ENCODE data around the gene EFCAB6. TPM values are rescaled to one million over a fixed set of nuclear protein-coding genes. Genes with fewer than 3 reads are reported as not detected.

EFCAB6 gene
- total and polyA plus RNA-seq, 10 of the 15 experiments (the other 5 are each of a cell fraction or from before 2014, with no cell fraction given), result 0.05 to 0.42 (median 0.19) TPM

GRCh38 chr22:43505896-43506295 is 306.2 kb downstream of the EFCAB6 start:
- H4K20me1 ChIP-seq (ENCODE audit: control insufficient read depth, insufficient read depth), result no peaks in the 10 kb centered on the region
- no peak overlapping the region for H3K27ac ChIP-seq (ENCODE audit: control insufficient read depth, insufficient read depth)
- H3K4me1 ChIP-seq (ENCODE audit: control insufficient read depth, insufficient read depth, low read length), result no peaks in the 10 kb centered on the region
- BruUV-seq (replicated peaks), result no TSS peak
- no peak for FAIRE-seq
- H3K9me3 ChIP-seq (replicated peaks; ENCODE audit: control insufficient read depth, insufficient read depth, low read length), result no peaks in the 10 kb centered on the region
- TF ChIP-seq NBN (IDR thresholded peaks at IDR 0.05) (no peak), JUND (IDR thresholded peaks at IDR 0.05; ENCODE audit: low read depth, low read length) (no peak)
- H3K27me3 ChIP-seq (replicated peaks in 1 of 2; ENCODE audit: control insufficient read depth in 2 of 2, insufficient read depth in 2 of 2, low read length in 1 of 2), result no peaks in the 10 kb centered on the region; a peak in 1 of 4 replicates
- CTCF ChIA-PET, result no interaction called here
- H3K4me3 ChIP-seq, result no peak overlapping the region
- H3K79me2 ChIP-seq (ENCODE audit: control insufficient read depth, insufficient read depth, low read length), result no peaks in the 10 kb centered on the region
- SMC1A ChIA-PET (ENCODE audit: uncharacterized antibody, unreplicated experiment), result no interaction called here
- no peaks in the 10 kb centered on the region for H3K36me3 ChIP-seq (ENCODE audit: control insufficient read depth in 2 of 2, insufficient read depth in 2 of 2, low read length in 1 of 2)
- intact Hi-C loops (cut with micrococcal nuclease; ENCODE audit: unreplicated experiment), result no loop called here
- in situ Hi-C loops (cut with MboI), result no loop called here
- ATAC-seq, result no peak
- WGBS (ENCODE audit: insufficient coverage, insufficient replicate concordance, low lambda C conversion rate, missing lambda C conversion rate), result 14% methylated on average over 8 of the region's 8 CpGs
- H3K9ac ChIP-seq (ENCODE audit: control insufficient read depth, insufficient read depth, low read length), result no peak overlapping the region
- H2AFZ ChIP-seq (ENCODE audit: control insufficient read depth, low read depth, low read length), result no peak overlapping the region
- DNase-seq (ENCODE audit: low read depth, low spot score), result no peak
- H3K4me2 ChIP-seq (ENCODE audit: control insufficient read depth, insufficient read depth), result no peak overlapping the region
- RAD21 ChIA-PET (ENCODE audit: unreplicated experiment), result no interaction called here
- POLR2A ChIA-PET, result no interaction called here

GRCh38 chr22:43505423-43505822 is 306.7 kb downstream of the EFCAB6 start:
- no peak for ATAC-seq
- no peak for DNase-seq (ENCODE audit: low read depth, low spot score)
- TF ChIP-seq ELK1 (IDR thresholded peaks at IDR 0.05; ENCODE audit: low read depth, low read length), result no peak
- TF ChIP-seq E4F1 (IDR thresholded peaks at IDR 0.05; ENCODE audit: borderline replicate concordance, partially characterized antibody), result no peak
- TF ChIP-seq RAD51 (IDR thresholded peaks at IDR 0.05), result no peak
- no peak for TF ChIP-seq IKZF1 (conservative IDR thresholded peaks at IDR 0.05)
- TF ChIP-seq POLR2AphosphoS2 (IDR thresholded peaks at IDR 0.05; ENCODE audit: low read depth, low read length), result no peak
- no peak for TF ChIP-seq CREM (IDR thresholded peaks at IDR 0.05; ENCODE audit: low read depth)
- BruUV-seq (replicated peaks), result no TSS peak
- no peak for FAIRE-seq
- ChIA-PET RAD21 (ENCODE audit: unreplicated experiment) (no interaction called here), POLR2A (no interaction called here), SMC1A (ENCODE audit: uncharacterized antibody, unreplicated experiment) (no interaction called here), CTCF (no interaction called here)
- no peaks in the 10 kb centered on the region; a peak in 1 of 4 replicates for H3K27me3 ChIP-seq (replicated peaks in 1 of 2; ENCODE audit: control insufficient read depth in 2 of 2, insufficient read depth in 2 of 2, low read length in 1 of 2)
- no peaks in the 10 kb centered on the region for H3K36me3 ChIP-seq (ENCODE audit: control insufficient read depth in 2 of 2, insufficient read depth in 2 of 2, low read length in 1 of 2)
- no peaks in the 10 kb centered on the region for H3K4me1 ChIP-seq (ENCODE audit: control insufficient read depth, insufficient read depth, low read length)
- no peaks in the 10 kb centered on the region for H3K79me2 ChIP-seq (ENCODE audit: control insufficient read depth, insufficient read depth, low read length)
- in situ Hi-C loops (cut with MboI), result no loop called here
- no peak overlapping the region for H3K4me2 ChIP-seq (ENCODE audit: control insufficient read depth, insufficient read depth)
- WGBS (ENCODE audit: insufficient coverage, insufficient replicate concordance, low lambda C conversion rate, missing lambda C conversion rate), result 48% methylated on average over 7 of the region's 14 CpGs
- H2AFZ ChIP-seq (ENCODE audit: control insufficient read depth, low read depth, low read length), result no peak overlapping the region
- intact Hi-C loops (cut with micrococcal nuclease; ENCODE audit: unreplicated experiment), result no loop called here
- H3K4me3 ChIP-seq, result no peak overlapping the region
- H3K9ac ChIP-seq (ENCODE audit: control insufficient read depth, insufficient read depth, low read length), result no peak overlapping the region
- no peaks in the 10 kb centered on the region for H4K20me1 ChIP-seq (ENCODE audit: control insufficient read depth, insufficient read depth)
- no peak overlapping the region for H3K27ac ChIP-seq (ENCODE audit: control insufficient read depth, insufficient read depth)
- H3K9me3 ChIP-seq (replicated peaks; ENCODE audit: control insufficient read depth, insufficient read depth, low read length), result no peaks in the 10 kb centered on the region

Measured in GM12878 (cell line).